ENCODE measurements around the gene SPRYD3.

SPRYD3 gene

DNA sequence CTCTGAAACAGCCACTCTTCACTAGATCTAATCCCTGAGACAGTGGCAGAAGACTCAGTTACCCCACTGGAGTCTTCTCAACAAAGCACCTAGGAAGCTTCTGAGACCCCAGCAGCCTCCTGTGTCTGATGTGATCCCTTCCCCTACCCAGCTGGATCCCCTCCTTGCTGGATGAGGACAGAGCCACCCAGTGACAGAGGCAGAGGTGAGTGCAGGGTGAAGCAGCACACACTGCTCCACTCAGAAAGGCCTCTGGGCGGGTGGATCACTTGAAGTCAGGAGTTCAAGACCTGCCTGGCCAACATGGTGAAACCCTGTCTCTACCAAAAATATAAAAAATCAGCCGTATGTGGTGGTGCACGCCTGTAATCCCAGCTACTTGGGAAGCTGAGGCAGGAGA is 2.7 kb downstream of the SPRYD3 start:
- Histone ChIP-seq H3K36me3 (ENCODE audit: control insufficient read depth in 2 of 2, insufficient read depth in 1 of 2, low read length in 2 of 2) (peaks cover 0 to 43% of the 10 kb centered on the region in 2 experiments; a peak in 2 of 3 replicates), H3K4me1 (ENCODE audit: control insufficient read depth, insufficient read depth, low read length) (peaks cover 4% of the 10 kb centered on the region; the same call in 1 of the 2 replicates), H3K27ac (ENCODE audit: extremely low read depth, low read depth, low read length) (no peak overlapping the region), H3K9me3 (ENCODE audit: control insufficient read depth, insufficient read depth, low read depth, low read length) (no peaks in the 10 kb centered on the region), H3K4me3 (ENCODE audit: low read depth, low read length) (no peak overlapping the region)
- ChIA-PET CTCF (interaction anchor here (1.4 to 7.0 kb wide), 2 partner anchors 11 to 26 kb away, joined by 6 to 78 read pairs; partner anchors contain the start of gene SOAT2), POLR2A (no interaction called here)
- TF ChIP-seq ZNF292 (tag by site-specific recombination; IDR thresholded peaks at IDR 0.05; ENCODE audit: borderline replicate concordance, low read depth) (no peak), ZNF221 (tag by site-specific recombination; IDR thresholded peaks at IDR 0.05; ENCODE audit: borderline replicate concordance) (no peak)
- TF ChIP-seq, protein P1, sequence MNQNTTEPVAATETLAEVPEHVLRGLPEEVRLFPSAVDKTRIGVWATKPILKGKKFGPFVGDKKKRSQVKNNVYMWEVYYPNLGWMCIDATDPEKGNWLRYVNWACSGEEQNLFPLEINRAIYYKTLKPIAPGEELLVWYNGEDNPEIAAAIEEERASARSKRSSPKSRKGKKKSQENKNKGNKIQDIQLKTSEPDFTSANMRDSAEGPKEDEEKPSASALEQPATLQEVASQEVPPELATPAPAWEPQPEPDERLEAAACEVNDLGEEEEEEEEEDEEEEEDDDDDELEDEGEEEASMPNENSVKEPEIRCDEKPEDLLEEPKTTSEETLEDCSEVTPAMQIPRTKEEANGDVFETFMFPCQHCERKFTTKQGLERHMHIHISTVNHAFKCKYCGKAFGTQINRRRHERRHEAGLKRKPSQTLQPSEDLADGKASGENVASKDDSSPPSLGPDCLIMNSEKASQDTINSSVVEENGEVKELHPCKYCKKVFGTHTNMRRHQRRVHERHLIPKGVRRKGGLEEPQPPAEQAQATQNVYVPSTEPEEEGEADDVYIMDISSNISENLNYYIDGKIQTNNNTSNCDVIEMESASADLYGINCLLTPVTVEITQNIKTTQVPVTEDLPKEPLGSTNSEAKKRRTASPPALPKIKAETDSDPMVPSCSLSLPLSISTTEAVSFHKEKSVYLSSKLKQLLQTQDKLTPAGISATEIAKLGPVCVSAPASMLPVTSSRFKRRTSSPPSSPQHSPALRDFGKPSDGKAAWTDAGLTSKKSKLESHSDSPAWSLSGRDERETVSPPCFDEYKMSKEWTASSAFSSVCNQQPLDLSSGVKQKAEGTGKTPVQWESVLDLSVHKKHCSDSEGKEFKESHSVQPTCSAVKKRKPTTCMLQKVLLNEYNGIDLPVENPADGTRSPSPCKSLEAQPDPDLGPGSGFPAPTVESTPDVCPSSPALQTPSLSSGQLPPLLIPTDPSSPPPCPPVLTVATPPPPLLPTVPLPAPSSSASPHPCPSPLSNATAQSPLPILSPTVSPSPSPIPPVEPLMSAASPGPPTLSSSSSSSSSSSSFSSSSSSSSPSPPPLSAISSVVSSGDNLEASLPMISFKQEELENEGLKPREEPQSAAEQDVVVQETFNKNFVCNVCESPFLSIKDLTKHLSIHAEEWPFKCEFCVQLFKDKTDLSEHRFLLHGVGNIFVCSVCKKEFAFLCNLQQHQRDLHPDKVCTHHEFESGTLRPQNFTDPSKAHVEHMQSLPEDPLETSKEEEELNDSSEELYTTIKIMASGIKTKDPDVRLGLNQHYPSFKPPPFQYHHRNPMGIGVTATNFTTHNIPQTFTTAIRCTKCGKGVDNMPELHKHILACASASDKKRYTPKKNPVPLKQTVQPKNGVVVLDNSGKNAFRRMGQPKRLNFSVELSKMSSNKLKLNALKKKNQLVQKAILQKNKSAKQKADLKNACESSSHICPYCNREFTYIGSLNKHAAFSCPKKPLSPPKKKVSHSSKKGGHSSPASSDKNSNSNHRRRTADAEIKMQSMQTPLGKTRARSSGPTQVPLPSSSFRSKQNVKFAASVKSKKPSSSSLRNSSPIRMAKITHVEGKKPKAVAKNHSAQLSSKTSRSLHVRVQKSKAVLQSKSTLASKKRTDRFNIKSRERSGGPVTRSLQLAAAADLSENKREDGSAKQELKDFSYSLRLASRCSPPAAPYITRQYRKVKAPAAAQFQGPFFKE (tag by site-specific recombination; IDR thresholded peaks at IDR 0.05; ENCODE audit: borderline replicate concordance): no peak

DNA sequence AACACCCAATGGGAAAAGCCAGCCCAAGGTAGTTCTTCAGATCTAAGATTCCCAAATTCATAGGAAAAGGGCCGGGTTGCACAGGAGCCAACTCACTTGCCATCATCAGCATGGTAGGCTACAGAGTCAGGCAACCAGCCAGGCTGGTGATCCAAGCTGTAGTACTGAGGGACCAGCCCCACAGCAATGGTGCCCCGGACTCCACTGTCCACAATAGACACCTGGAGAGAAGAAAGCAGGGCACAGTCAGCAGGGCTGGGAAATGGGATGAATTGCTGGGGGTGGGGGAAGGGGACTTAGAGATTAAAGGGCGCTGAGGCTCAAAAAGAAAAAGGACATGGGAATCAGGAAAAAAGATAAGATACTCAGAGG is 4.2 kb downstream of the SPRYD3 start:
- Histone ChIP-seq H3K4me1 (ENCODE audit: control insufficient read depth, insufficient read depth, low read length) (peaks cover 4% of the 10 kb centered on the region; the same call in 1 of the 2 replicates), H3K4me3 (ENCODE audit: low read depth, low read length) (no peak overlapping the region), H3K27ac (ENCODE audit: extremely low read depth, low read depth, low read length) (no peak overlapping the region), H3K9me3 (ENCODE audit: control insufficient read depth, insufficient read depth, low read depth, low read length) (no peaks in the 10 kb centered on the region), H3K36me3 (ENCODE audit: control insufficient read depth in 2 of 2, insufficient read depth in 1 of 2, low read length in 2 of 2) (peaks cover 0 to 55% of the 10 kb centered on the region in 2 experiments; a peak in 2 of 3 replicates)
- CTCF ChIA-PET: interaction anchor here (1.1 to 7.0 kb wide), 2 partner anchors 9 to 24 kb away, joined by 5 to 78 read pairs; no protein-coding TSS in a partner anchor
- POLR2A ChIA-PET: no interaction called here
- TF ChIP-seq KLF10 (tag by site-specific recombination; IDR thresholded peaks at IDR 0.05) (no peak), ZNF664 (tag by site-specific recombination; IDR thresholded peaks at IDR 0.05) (no peak), YY2 (tag by site-specific recombination; IDR thresholded peaks at IDR 0.05) (no peak), ZNF341 (tag by site-specific recombination; IDR thresholded peaks at IDR 0.05; ENCODE audit: low read depth) (no peak), ZXDB (tag by site-specific recombination; IDR thresholded peaks at IDR 0.05) (no peak), SALL2 (tag by site-specific recombination; IDR thresholded peaks at IDR 0.05; ENCODE audit: borderline replicate concordance) (no peak), ZNF394 (tag by site-specific recombination; IDR thresholded peaks at IDR 0.05; ENCODE audit: borderline replicate concordance) (no peak), BCL11A (tag by site-specific recombination; IDR thresholded peaks at IDR 0.05; ENCODE audit: low read depth) (no peak), PRDM1 (tag by site-specific recombination; IDR thresholded peaks at IDR 0.05) (no peak), KLF1 (tag by site-specific recombination; IDR thresholded peaks at IDR 0.05) (no peak), ZFP41 (tag by site-specific recombination; IDR thresholded peaks at IDR 0.05; ENCODE audit: borderline replicate concordance) (no peak), MZF1 (tag by site-specific recombination; IDR thresholded peaks at IDR 0.05; ENCODE audit: borderline replicate concordance) (no peak), ZNF174 (tag by site-specific recombination; IDR thresholded peaks at IDR 0.05) (no peak), ZSCAN30 (tag by site-specific recombination; IDR thresholded peaks at IDR 0.05) (no peak), EGR2 (tag by site-specific recombination; IDR thresholded peaks at IDR 0.05; ENCODE audit: low read depth) (no peak)
- TF ChIP-seq, protein P2, sequence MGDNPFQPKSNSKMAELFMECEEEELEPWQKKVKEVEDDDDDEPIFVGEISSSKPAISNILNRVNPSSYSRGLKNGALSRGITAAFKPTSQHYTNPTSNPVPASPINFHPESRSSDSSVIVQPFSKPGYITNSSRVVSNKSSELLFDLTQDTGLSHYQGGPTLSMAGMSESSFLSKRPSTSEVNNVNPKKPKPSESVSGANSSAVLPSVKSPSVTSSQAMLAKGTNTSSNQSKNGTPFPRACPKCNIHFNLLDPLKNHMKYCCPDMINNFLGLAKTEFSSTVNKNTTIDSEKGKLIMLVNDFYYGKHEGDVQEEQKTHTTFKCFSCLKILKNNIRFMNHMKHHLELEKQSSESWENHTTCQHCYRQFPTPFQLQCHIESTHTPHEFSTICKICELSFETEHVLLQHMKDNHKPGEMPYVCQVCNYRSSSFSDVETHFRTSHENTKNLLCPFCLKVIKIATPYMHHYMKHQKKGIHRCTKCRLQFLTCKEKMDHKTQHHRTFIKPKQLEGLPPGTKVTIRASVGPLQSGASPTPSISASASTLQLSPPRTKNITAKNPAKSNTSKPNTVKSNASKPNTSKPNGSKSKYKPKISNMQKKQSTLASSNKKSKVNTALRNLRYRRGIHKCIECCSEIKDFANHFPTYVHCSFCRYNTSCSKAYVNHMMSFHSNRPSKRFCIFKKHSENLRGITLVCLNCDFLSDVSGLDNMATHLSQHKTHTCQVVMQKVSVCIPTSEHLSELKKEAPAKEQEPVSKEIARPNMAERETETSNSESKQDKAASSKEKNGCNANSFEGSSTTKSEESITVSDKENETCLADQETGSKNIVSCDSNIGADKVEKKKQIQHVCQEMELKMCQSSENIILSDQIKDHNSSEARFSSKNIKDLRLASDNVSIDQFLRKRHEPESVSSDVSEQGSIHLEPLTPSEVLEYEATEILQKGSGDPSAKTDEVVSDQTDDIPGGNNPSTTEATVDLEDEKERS (tag by site-specific recombination; IDR thresholded peaks at IDR 0.05): no peak
- TF ChIP-seq, protein P3, sequence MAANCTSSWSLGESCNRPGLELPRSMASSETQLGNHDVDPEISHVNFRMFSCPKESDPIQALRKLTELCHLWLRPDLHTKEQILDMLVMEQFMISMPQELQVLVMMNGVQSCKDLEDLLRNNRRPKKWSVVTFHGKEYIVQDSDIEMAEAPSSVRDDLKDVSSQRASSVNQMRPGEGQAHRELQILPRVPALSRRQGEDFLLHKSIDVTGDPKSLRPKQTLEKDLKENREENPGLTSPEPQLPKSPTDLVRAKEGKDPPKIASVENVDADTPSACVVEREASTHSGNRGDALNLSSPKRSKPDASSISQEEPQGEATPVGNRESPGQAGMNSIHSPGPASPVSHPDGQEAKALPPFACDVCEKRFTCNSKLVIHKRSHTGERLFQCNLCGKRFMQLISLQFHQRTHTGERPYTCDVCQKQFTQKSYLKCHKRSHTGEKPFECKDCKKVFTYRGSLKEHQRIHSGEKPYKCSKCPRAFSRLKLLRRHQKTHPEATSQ (tag by site-specific recombination; IDR thresholded peaks at IDR 0.05): no peak
- TF ChIP-seq, protein P4, sequence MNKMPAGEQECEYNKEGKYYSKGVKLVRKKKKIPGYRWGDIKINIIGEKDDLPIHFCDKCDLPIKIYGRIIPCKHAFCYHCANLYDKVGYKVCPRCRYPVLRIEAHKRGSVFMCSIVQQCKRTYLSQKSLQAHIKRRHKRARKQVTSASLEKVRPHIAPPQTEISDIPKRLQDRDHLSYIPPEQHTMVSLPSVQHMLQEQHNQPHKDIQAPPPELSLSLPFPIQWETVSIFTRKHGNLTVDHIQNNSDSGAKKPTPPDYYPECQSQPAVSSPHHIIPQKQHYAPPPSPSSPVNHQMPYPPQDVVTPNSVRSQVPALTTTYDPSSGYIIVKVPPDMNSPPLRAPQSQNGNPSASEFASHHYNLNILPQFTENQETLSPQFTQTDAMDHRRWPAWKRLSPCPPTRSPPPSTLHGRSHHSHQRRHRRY (tag by site-specific recombination; IDR thresholded peaks at IDR 0.05): no peak
